Cerebellar nuclear complex (tissue), 1 donor: Measurements from ENCODE around the gene AP3B1.
"Not testable (repeated sequence)": the region's sequence is repeated elsewhere in the genome, so short reads cannot be mapped to it uniquely, and the experiment has no call there.

Experiments used
- DNase-seq, 2 experiments: peaks; one replicate each; lab custom pipeline; 2025; lab: John Stamatoyannopoulos, UW

The AP3B1 gene

DNA sequence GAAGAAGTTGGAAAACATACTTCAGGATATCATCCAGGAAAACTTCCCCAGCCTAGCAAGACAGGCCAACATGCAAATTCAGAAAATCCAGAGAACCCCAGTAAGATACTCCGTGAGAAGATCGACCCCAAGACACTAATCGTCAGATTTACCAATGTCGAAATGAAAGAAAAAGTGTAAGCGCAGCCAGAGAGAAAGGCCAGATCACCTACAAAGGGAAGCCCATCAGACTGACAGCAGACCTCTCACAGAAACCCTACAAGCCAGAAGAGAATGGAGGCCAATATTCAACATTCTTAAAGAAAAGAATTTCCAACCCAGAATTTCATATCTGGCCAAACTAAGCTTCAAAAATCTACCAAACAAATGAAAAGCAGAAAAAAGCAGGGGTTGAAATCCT lies 227.8 kb downstream of the AP3B1 start:
- not testable (repeated sequence) for DNase-seq

DNA sequence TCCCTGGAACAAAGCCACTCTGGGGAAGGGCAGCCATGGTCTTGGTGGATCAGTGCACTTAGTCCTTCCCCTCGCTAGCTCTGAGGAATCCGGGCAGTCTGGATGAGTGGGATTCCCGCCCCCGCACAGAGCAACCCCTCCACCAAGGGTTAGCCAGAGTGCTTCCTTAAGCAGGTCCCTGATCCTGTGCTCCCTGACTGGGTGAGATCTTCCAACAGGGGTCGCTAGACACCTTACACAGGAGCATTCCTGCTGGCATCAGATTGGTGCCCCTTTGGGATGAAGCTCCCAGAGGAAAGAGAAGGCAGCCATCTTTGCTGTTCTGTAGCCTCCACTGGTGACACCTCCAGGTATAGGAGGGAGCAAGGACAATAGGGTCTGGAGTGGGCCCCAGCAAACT lies 228.8 kb downstream of the AP3B1 start:
- no peak for DNase-seq

DNA sequence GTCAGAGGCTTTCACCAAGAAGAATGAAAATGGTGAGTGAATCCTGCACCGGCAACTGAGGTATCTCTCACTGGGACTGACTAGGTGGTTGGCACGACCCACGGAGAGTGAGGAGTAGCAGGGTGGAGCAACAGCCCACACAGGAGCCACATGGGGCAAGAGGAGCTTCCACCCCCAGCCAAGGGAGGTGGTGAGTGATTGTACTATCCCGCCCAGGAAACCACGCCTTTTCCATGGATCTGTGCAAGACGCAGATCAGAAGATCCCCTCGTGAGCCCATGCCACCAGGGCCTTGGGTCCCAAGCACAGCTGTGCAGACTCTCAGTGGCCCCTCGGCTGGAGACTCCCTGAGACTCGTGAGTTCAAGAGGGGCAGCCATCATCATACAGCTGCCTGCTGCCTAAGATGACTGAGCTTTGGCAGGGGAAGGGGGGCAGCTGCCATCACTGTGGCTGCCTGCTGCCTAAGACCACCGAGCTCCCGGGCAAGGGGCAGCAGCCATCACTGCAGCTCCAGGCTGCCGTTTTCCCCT lies 229.5 kb downstream of the AP3B1 start:
- no peak for DNase-seq

GRCh38 chr5:78063495-78063894 lies 231.0 kb downstream of the AP3B1 start:
- no peak for DNase-seq

DNA sequence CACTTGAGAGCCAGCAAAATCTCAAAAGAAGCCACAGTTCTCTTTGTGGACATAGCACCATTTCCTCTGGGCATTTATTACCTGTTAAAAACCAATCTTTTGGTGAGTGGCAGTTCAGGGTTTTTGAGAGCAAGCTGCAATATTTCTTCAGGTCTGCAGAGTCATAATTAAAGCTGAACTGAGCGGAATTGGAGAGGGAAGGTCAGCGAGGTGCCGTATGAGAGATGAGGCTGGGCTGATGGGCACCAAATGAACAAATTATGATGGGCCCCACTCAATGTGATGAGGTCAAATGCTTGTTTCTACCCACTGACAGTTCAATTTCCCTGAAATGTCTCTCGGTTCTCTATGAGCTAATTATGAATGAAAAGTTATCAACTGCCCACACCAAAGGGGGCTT lies 231.9 kb downstream of the AP3B1 start:
- DNase-seq: no peak

DNA sequence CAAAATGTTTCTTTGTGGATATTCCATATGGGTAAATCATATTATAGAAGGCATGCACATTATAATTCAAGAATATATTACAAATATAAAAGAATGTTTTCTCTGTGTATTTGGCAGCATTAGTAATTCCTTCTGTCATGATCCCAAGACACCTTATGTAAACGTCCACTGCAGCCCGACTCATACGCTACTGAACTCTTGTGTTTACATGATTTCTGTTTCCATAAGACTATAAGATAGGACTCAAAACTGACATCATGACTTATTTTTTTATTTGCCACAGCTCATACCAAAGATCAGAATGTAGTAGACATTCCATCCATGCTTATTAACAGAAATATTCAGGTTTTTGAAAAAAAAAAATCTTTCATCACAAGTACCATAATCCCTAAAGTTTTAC lies 234.1 kb downstream of the AP3B1 start:
- no peak for DNase-seq

GRCh38 chr5:78058625-78059024 lies 235.9 kb downstream of the AP3B1 start:
- DNase-seq: no peak

DNA sequence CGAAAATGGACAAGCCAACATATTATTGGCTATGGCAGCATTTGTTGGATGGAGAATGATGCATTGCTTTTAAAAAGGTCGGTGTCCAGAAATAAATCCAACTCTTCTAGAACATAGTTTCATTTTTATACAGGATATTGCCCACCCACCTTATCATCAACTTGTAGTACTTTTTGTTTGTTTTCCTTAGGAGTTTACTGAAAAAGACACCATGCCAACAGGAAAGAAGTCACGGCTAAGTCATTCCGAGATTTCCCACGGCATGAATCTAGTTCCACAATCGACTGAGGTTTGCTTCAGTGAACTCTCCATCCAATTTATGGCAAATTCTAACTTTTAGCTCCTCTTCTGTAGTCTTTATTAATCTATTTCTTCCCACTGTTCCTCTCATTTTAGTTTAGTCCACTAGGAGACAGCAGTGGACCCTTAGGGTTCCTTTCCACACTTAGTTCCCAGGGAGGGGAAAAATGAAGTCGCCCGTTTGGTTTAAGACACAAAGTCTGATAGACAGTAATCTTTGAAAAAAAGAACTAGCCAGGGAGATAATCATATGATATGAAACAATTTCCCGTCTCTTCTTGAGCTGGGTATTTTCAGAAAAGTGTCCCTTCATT lies 237.5 kb downstream of the AP3B1 start:
- DNase-seq: no peak

GRCh38 chr5:78056053-78056452 lies 238.4 kb downstream of the AP3B1 start:
- DNase-seq: no peak

DNA sequence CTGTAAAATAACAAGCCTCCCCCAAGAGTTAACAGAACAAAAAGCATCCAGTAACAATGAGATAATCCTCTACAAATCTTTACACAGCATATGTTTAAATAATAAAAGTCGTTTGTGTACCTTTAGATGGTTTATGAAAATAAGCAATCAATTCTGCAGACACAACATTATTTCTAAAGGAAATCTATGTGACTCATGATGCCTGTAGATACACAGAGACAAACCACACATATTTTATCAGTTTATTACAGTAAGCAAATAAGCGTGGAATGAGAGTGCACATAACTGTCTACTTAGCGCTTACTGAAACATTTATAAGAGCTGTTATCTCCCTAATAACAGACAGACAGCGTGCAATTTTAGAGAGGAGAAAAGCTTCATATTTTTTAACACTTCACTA lies 243.6 kb downstream of the AP3B1 start:
- no peak for DNase-seq

GRCh38 chr5:78046823-78047222 lies 247.7 kb downstream of the AP3B1 start:
- not testable (repeated sequence) for DNase-seq

- DNase-seq: no peak
These were observed 248.5 kb downstream of the AP3B1 start for GRCh38 chr5:78046006-78046405.

DNA sequence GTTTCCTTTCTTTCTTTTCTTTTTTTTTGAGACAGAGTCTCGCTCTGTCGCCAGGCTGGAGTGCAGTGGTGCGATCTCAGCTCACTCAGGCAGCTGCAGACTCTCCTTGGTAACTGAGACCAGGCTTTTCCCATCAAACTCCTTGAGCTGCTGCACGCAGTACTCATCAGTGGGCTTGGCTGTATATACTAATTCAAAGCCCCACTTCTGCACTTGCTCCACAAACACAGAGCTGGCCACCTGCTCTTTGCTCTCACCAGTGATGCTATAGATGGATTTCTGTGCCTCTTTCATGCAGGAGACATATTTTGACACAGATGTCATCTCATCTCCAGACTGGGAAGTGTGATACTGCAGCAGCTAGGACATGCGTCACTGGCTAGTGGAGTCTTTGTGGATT lies 252.7 kb downstream of the AP3B1 start:
- no peak for DNase-seq

DNA sequence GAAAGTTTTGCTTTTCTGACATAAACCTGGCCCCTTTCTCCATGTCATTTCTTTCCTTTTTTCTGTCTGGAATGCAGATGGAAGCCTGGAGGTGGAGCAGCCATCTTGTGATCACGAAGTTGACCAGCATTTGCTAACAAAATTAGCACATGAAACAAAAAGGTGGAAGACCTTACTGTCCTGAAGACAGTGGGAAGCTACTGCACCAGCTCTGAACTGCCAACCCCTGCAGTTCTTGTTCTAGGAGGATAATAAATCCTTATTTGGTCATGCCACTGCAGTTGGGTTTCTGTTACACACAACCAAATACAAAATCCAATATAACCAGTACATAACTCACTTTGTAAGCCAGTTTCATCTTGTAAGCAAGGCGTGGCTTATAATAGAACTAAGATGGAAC lies 269.0 kb downstream of the AP3B1 start:
- no peak for DNase-seq

DNA sequence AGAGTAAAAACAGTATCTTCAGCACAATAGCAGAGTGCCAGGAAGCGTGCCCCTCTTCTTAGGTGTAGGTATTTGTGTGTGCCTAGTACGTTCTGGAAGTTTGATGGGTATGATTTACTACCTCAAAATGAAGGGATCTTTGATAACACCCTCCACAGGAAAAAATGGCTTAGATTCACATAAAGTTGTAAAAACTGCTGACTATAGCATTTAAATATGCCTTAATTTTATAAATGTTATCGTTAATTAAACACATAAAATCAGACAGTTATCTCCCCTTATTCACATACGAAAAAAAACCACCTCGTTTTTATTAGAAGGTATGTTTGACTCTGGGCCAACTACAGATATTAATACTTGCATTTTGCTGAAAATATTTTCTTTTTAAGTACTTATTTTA lies 274.8 kb downstream of the AP3B1 start:
- no peak for DNase-seq

DNA sequence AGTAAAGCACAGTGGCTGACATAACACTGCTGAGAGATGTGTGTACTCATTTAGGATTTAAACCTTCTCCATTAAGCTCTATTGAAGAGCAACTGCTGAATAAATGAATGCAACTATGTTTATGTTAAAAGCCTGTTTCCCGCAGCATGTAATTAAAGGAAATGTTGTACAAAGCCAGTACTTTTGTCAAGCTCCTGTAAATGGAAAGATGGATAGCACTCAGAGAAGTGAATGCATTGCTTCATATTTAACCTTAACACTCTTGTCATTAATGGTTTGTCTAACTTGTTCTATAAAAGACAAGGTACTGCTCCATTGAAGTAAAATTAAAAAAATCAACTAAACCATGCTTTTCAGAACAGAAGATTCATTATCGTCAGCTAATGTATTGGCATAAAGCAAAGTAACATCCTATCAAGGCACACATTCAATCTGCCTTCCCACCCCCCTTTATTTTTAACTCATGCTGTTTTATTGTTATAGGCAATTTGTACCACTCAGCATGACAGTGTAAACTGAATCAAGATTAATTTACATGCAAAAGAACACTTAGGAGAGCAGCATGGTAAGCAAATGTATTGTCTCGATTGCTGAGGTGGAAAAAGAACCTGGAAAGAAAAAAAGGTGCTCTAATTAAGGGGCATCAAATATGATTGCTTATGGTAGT lies 277.5 kb downstream of the AP3B1 start:
- no peak for DNase-seq

DNA sequence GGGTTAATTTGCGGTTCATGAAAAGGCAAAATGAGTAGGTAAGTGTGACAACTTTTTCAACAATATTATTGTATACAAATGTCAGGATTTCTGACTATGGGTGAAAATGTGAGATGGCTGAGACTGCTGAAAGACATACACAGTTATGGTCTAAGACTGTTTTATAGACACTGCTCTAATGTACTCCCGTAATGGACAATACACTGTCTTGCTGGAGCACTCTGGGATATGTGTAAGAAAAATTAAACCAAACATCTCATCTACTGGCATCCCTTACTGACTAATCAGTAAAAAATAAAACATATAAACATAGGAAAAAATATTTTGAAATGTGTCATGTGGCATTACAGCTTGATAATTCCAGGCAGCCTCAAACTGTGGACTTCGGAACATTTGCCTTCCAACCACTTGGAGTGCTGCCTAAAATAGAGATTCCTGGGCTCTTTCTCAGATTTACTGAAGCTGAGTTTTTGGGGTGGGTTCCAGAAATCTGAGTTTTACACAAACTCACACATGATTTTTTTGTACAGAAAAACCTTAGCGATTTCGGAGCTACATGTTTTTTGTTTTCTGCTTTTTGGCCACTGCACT lies 284.5 kb downstream of the AP3B1 start:
- DNase-seq: no peak

DNA sequence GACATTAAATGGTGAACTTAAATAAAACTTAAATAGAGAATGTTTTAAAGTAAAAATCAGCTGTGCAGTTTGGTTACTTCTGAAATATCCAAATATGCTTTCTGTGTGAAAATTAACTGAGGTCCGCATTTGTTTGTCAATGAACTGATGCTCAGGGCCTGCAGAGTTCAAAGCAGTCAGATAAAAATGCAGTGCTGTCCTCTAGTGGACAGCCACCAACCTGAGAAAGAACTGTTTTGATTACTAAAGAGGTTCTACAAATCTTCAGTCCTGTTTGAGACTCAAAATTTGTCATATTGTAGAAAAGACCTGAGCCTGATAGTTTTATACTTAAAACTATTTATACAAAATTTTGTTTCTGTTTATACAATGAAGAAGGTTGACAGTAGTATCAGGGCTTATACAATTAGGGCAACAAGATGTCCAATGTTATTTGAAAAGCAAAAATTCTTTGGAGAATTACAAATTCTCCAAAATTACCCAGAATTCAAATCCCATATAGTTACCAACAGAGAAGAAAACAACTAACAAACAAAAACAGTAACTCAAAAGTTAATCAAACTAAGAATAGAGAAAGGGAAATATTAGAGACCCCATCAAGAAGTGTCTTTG lies 286.0 kb downstream of the AP3B1 start:
- DNase-seq: no peak

DNA sequence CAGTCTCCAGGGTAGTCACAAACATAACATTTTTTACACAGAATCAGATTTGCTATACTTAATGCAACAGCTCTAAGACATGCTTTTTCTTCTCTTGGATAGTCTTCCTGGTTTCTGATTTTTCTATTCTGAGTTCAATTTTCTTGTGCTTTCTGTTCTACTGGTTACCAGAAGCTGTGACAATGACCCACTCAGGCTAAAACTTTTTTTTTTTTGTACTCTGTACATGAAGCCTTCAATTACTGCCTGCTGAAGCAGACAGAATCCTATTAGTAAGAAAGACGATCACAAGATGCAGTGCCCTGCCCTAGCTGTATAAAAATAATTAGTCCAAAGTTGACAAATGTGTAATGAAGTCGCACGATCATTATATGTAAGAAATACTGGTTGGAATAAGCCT lies 287.3 kb downstream of the AP3B1 start:
- DNase-seq: no peak

- no peak for DNase-seq
These were observed 288.0 kb downstream of the AP3B1 start for GRCh38 chr5:78006449-78006848.

DNA sequence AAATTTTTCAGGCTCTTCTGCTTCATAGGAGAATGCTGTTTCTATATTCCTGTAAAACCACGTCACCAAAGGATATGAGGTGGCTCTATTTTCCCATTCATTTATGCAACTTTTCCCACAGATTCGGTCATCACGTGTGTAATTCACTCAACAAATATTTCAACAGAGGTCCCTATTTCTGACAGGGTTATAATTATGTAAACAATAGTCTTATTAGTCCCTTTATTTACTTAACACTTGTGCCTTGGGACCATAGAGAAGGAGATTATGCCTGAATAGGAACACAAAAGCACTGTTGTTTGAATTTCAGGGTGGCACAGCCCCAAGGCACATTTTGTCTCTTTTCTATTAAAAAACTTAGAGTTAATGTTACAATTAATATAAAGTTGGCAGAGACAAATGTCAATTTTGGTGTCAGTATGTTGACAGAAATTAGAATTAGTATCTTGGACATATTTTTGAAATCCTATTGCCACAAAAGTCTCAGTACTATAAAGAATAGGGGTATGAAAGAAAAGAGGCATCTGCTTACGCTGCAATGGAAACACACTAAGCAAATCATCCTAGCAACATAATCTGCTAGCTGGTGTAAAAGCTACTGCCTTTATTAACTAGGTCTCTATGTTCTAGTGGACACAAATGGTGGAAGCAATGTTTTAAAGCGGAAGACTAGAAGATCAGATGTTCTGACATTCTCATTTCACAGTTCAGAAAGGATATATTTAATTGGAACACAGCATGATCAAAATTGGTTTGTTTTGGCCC lies 289.3 kb downstream of the AP3B1 start:
- DNase-seq: no peak

GRCh38 chr5:78004559-78004958 lies 289.9 kb downstream of the AP3B1 start:
- DNase-seq: no peak
